Peyer's patch (tissue), 4 donors: Measurements from ENCODE around the gene CNOT3.
"Not testable (repeated sequence)": the region's sequence is repeated elsewhere in the genome, so short reads cannot be mapped to it uniquely, and the experiment has no call there.

Experiments
- POLR2A ChIP-seq, 2 donors: fragments of 450-650 bp; IDR thresholded peaks; one replicate each; pipeline ENCODE4 v1.5.1; 2017; ENCODE audit warnings: antibody characterized with exemption in 2 of 2, mild to moderate bottlenecking in 2 of 2, moderate library complexity in 2 of 2
- TF ChIP-seq, protein P1 (sequence below), 6 experiments: fragments of 450-650 bp in 4 of 6; fragments of 200-600 bp in 2 of 6; sonication (generic) in 1 of 6; IDR thresholded peaks; one replicate each; pipeline ENCODE4 v1.5.1; 2017 to 2019; ENCODE audit warnings: antibody characterized with exemption in 6 of 6, mild to moderate bottlenecking in 3 of 6, moderate library complexity in 1 of 6

DNA sequence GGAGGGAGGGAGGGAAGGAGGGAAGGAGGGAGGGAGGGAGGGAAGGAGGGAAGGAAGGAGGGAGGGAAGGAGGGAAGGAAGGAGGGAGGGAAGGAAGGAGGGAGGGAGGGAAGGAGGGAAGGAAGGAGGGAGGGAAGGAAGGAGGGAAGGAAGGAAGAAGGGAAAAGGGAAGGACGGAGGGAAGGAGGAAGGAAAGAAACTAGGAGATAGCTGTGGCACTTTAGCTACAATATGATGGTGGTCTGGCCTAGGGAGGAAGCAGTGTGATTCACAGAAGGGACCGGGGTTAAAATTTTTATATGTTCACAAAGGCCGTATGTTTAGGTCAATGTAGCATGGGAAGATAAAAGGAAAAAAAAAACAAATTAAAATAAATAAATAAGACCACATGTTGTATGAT, 44.3 kb downstream of the CNOT3 start:
- TF ChIP-seq, protein P1, sequence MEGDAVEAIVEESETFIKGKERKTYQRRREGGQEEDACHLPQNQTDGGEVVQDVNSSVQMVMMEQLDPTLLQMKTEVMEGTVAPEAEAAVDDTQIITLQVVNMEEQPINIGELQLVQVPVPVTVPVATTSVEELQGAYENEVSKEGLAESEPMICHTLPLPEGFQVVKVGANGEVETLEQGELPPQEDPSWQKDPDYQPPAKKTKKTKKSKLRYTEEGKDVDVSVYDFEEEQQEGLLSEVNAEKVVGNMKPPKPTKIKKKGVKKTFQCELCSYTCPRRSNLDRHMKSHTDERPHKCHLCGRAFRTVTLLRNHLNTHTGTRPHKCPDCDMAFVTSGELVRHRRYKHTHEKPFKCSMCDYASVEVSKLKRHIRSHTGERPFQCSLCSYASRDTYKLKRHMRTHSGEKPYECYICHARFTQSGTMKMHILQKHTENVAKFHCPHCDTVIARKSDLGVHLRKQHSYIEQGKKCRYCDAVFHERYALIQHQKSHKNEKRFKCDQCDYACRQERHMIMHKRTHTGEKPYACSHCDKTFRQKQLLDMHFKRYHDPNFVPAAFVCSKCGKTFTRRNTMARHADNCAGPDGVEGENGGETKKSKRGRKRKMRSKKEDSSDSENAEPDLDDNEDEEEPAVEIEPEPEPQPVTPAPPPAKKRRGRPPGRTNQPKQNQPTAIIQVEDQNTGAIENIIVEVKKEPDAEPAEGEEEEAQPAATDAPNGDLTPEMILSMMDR (IDR thresholded peaks at IDR 0.05) = not testable (repeated sequence)
- TF ChIP-seq POLR2A (IDR thresholded peaks at IDR 0.05) = not testable (repeated sequence)
